ENCODE measurements around the gene ERFL. TPM values are rescaled to one million over a fixed set of nuclear protein-coding genes. Genes with fewer than 3 reads are reported as not detected.

ERFL gene
- total and polyA plus RNA-seq, 2 of the 8 experiments (the other 6 are each of a cell fraction or from before 2014, with no cell fraction given), result 0.12 TPM; not detected in 1

- no peak for TF ChIP-seq CHD7 (IDR thresholded peaks at IDR 0.05; ENCODE audit: insufficient replicate concordance, low read length)
- no peak for TF ChIP-seq KDM1A (IDR thresholded peaks at IDR 0.05; ENCODE audit: borderline replicate concordance, low read length)
- no peak for TF ChIP-seq CREB1 (IDR thresholded peaks at IDR 0.05)
- TF ChIP-seq CEBPB (IDR thresholded peaks at IDR 0.05; ENCODE audit: low read depth, low read length), result no peak
- no peak for TF ChIP-seq JUN (IDR thresholded peaks at IDR 0.05; ENCODE audit: low read depth, low read length)
- TF ChIP-seq CHD1 (IDR thresholded peaks at IDR 0.05; ENCODE audit: low read depth, low read length), result no peak
- TF ChIP-seq TAF1 (IDR thresholded peaks at IDR 0.05; ENCODE audit: low read depth, low read length), result no peak
- TF ChIP-seq CTBP2 (IDR thresholded peaks at IDR 0.05; ENCODE audit: borderline replicate concordance, insufficient read depth, insufficient read length, low read length), result no peak
- TF ChIP-seq RNF2 (IDR thresholded peaks at IDR 0.05; ENCODE audit: borderline replicate concordance, low read depth, low read length, missing control alignments, poor library complexity, severe bottlenecking), result no peak
- no peak for TF ChIP-seq PHF8 (conservative IDR thresholded peaks at IDR 0.05; ENCODE audit: low read depth, low read length)
- TF ChIP-seq SUZ12 (IDR thresholded peaks at IDR 0.05; ENCODE audit: low read length), result no peak
These were observed 41.7 kb upstream of the ERFL start (continued) for GRCh38 chr19:41969772-41970458.

All from H1 (cell line).